GM23338 (cell line): ENCODE data around the gene SRGAP3. TPM values are rescaled to one million over a fixed set of nuclear protein-coding genes. Genes with fewer than 3 reads are reported as not detected.
A peak's percentile ranks its signal among the peaks of the same experiment; 100 is the strongest.

Source experiments
- ATAC-seq: fragments of 200-7000 bp; cut with Tn5 transposase; 3 replicates; pipeline ENCODE4 v1.9.1; 2020
- DNase-seq: peaks from one replicate; pipeline ENCODE4 v3.0.0-alpha.2; 2015; ENCODE audit warnings: low spot score
- H2AFZ ChIP-seq: fragments of 200-600 bp; sonication (generic); 2 replicates; pipeline ENCODE4 v1.8.0; 2016; ENCODE audit warnings: antibody characterized with exemption, mild to moderate bottlenecking, moderate library complexity
- H3F3A ChIP-seq: fragments of 200-600 bp; sonication (generic); replicated peaks from 2 replicates; pipeline ENCODE4 v1.8.0; 2017; ENCODE audit warnings: antibody characterized with exemption, mixed run types, low read depth
- H3K27ac ChIP-seq: fragments of 200-600 bp; sonication (generic); 2 replicates; pipeline ENCODE4 v1.6.1; 2016; ENCODE audit warnings: low read depth
- H3K27me3 ChIP-seq: fragments of 200-600 bp; sonication (generic); 2 replicates; pipeline ENCODE4 v1.8.0; 2016; ENCODE audit warnings: mild to moderate bottlenecking, mixed run types, moderate library complexity; ENCODE audit not compliant: insufficient read depth
- H3K36me3 ChIP-seq: fragments of 200-600 bp; sonication (generic); 2 replicates; pipeline ENCODE4 v1.8.0; 2016; ENCODE audit warnings: mild to moderate bottlenecking; ENCODE audit not compliant: insufficient read depth
- H3K4me1 ChIP-seq: fragments of 200-600 bp; sonication (generic); 2 replicates; pipeline ENCODE4 v1.8.0; 2016; ENCODE audit warnings: mild to moderate bottlenecking, moderate library complexity; ENCODE audit not compliant: insufficient read depth
- H3K4me2 ChIP-seq: fragments of 200-600 bp; sonication (generic); 2 replicates; pipeline ENCODE4 v1.7.1; 2017; ENCODE audit warnings: mixed run types
- H3K4me3 ChIP-seq: fragments of 200-600 bp; sonication (generic); 2 replicates; pipeline ENCODE4 v1.6.1; 2016; ENCODE audit warnings: mixed run types
- H3K79me2 ChIP-seq: fragments of 200-600 bp; sonication (generic); replicated peaks from 2 replicates; pipeline ENCODE4 v1.8.0; 2017; ENCODE audit warnings: mild to moderate bottlenecking; ENCODE audit not compliant: insufficient read depth
- H3K9me2 ChIP-seq: fragments of 200-600 bp; sonication (generic); 2 replicates; pipeline ENCODE4 v1.8.0; 2017; ENCODE audit not compliant: insufficient read depth
- H4K20me1 ChIP-seq: fragments of 200-600 bp; sonication (generic); replicated peaks from 2 replicates; pipeline ENCODE4 v1.8.0; 2017; ENCODE audit warnings: mild to moderate bottlenecking; ENCODE audit not compliant: insufficient read depth
- H3K27ac Mint-ChIP-seq: 2 replicates; pipeline ENCODE4 v1.8.0; 2020; ENCODE audit warnings: inconsistent platforms, mild to moderate bottlenecking, moderate library complexity, mixed read lengths
- H3K27me3 Mint-ChIP-seq: 3 replicates; pipeline ENCODE4 v1.8.0; 2022; ENCODE audit warnings: low read depth, mild to moderate bottlenecking, moderate library complexity, mixed read lengths, inconsistent platforms; ENCODE audit not compliant: insufficient read depth, poor library complexity
- H3K36me3 Mint-ChIP-seq: 3 replicates; pipeline ENCODE4 v1.8.0; 2021; ENCODE audit warnings: low read depth, mild to moderate bottlenecking, inconsistent platforms, moderate library complexity, mixed read lengths
- H3K4me1 Mint-ChIP-seq: 3 replicates; pipeline ENCODE4 v1.8.0; 2020; ENCODE audit warnings: mild to moderate bottlenecking, inconsistent platforms, mixed read lengths
- H3K4me3 Mint-ChIP-seq: 3 replicates; pipeline ENCODE4 v1.8.0; 2021; ENCODE audit warnings: moderate library complexity, mild to moderate bottlenecking, inconsistent platforms, mixed read lengths
- H3K9me3 Mint-ChIP-seq: 3 replicates; pipeline ENCODE4 v1.8.0; 2020; ENCODE audit warnings: moderate library complexity, mild to moderate bottlenecking, inconsistent platforms, mixed read lengths
- CREB1 ChIP-seq: fragments of 250-450 bp; sonication (Bioruptor Pico); IDR thresholded peaks from 2 replicates; pipeline ENCODE4 v1.5.0; 2020; ENCODE audit warnings: low read depth, mild to moderate bottlenecking, moderate library complexity
- NANOG ChIP-seq: IDR thresholded peaks from 2 replicates; pipeline ENCODE4 v1.6.1; 2016; ENCODE audit warnings: antibody characterized with exemption, borderline replicate concordance
- POLR2AphosphoS5 ChIP-seq: IDR thresholded peaks from 2 replicates; pipeline ENCODE4 v1.6.1; 2016; ENCODE audit warnings: antibody characterized with exemption, low read depth
- ZNF114 ChIP-seq: fragments of 250-450 bp; sonication (Bioruptor Pico); IDR thresholded peaks from 2 replicates; pipeline ENCODE4 v1.5.0; 2020; ENCODE audit warnings: mild to moderate bottlenecking, moderate library complexity
- polyA plus RNA-seq: library from polyadenylated mRNA; unstranded; fragments of >200 nt; fragmentation: Nextera tagmentation; extraction: Ambion mirVana; gene quantifications from 2 replicates; pipeline ENCODE4 v1.2.1, GENCODE V29; 2016
- total RNA-seq: library from RNA; depleted of rRNA; stranded (reverse); fragments of >200 nt; shearing (Covaris generic); gene quantifications from 2 replicates; pipeline ENCODE4 v1.2.3, GENCODE V29; 2014
- TF ChIP-seq, protein P1 (sequence below): IDR thresholded peaks from one replicate; pipeline ENCODE4 v1.6.1; 2018; ENCODE audit warnings: antibody characterized with exemption; ENCODE audit not compliant: unreplicated experiment
- TF ChIP-seq, protein P2 (sequence below): IDR thresholded peaks from 2 replicates; pipeline ENCODE4 v1.6.1; 2016; ENCODE audit warnings: antibody characterized with exemption

SRGAP3 gene
- total and polyA plus RNA-seq, 2 experiments from 2014 or later = 6.4 to 9.4 TPM

DNA sequence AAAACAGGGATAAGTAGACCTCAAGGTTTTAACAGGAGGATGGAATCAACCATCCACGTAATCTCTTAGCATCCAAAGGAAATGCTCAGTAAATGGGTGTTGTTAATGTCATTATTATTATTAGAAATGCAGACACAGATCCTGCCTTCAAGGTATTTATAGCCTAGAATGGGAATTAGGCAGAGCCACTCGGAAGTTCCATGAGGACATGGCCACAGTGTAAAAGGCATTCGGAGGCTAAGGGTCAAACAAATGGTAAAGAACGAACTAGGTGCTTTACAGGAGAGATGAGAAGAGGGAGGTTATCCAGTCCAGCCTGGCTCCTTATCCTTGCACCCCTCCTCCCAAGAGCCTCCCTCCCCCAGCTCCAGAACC is 65.0 kb downstream of the SRGAP3 start:
- no peaks in the 10 kb centered on the region for H3K9me2 ChIP-seq
- no peaks in the 10 kb centered on the region; the same call in 1 of the 2 replicates for H3K36me3 ChIP-seq
- H3K27me3 Mint-ChIP-seq = peaks cover 3% of the 10 kb centered on the region
- peaks cover 36% of the 10 kb centered on the region for H3K4me1 Mint-ChIP-seq
- no peaks in the 10 kb centered on the region for H3K79me2 ChIP-seq
- H3K36me3 Mint-ChIP-seq = no peaks in the 10 kb centered on the region; the same call in 2 of the 3 replicates
- H3K4me2 ChIP-seq = peak overlapping the region; percentile 11
- no peaks in the 10 kb centered on the region for H3K27me3 ChIP-seq
- H4K20me1 ChIP-seq = no peaks in the 10 kb centered on the region
- ATAC-seq (no peak), DNase-seq (no peak)
- peak overlapping the region; percentile 58; the same call in 1 of the 2 replicates for H3K27ac ChIP-seq
- H3K4me3 Mint-ChIP-seq = no peak overlapping the region
- H3F3A ChIP-seq = no peaks in the 10 kb centered on the region
- H3K4me1 ChIP-seq = peaks cover 20% of the 10 kb centered on the region
- no peaks in the 10 kb centered on the region for H3K9me3 Mint-ChIP-seq
- H3K4me3 ChIP-seq = no peak overlapping the region
- no peak overlapping the region for H3K27ac Mint-ChIP-seq
- 0 out of 2 replicates have a peak overlapping the region, but pooled peaks have one; percentile 0 for H2AFZ ChIP-seq
- TF ChIP-seq, protein P1, sequence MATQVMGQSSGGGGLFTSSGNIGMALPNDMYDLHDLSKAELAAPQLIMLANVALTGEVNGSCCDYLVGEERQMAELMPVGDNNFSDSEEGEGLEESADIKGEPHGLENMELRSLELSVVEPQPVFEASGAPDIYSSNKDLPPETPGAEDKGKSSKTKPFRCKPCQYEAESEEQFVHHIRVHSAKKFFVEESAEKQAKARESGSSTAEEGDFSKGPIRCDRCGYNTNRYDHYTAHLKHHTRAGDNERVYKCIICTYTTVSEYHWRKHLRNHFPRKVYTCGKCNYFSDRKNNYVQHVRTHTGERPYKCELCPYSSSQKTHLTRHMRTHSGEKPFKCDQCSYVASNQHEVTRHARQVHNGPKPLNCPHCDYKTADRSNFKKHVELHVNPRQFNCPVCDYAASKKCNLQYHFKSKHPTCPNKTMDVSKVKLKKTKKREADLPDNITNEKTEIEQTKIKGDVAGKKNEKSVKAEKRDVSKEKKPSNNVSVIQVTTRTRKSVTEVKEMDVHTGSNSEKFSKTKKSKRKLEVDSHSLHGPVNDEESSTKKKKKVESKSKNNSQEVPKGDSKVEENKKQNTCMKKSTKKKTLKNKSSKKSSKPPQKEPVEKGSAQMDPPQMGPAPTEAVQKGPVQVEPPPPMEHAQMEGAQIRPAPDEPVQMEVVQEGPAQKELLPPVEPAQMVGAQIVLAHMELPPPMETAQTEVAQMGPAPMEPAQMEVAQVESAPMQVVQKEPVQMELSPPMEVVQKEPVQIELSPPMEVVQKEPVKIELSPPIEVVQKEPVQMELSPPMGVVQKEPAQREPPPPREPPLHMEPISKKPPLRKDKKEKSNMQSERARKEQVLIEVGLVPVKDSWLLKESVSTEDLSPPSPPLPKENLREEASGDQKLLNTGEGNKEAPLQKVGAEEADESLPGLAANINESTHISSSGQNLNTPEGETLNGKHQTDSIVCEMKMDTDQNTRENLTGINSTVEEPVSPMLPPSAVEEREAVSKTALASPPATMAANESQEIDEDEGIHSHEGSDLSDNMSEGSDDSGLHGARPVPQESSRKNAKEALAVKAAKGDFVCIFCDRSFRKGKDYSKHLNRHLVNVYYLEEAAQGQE = no peak
- TF ChIP-seq NANOG (no peak), POLR2AphosphoS5 (no peak), CREB1 (CRISPR knock-in tag) (no peak), ZNF114 (CRISPR knock-in tag) (no peak)

DNA sequence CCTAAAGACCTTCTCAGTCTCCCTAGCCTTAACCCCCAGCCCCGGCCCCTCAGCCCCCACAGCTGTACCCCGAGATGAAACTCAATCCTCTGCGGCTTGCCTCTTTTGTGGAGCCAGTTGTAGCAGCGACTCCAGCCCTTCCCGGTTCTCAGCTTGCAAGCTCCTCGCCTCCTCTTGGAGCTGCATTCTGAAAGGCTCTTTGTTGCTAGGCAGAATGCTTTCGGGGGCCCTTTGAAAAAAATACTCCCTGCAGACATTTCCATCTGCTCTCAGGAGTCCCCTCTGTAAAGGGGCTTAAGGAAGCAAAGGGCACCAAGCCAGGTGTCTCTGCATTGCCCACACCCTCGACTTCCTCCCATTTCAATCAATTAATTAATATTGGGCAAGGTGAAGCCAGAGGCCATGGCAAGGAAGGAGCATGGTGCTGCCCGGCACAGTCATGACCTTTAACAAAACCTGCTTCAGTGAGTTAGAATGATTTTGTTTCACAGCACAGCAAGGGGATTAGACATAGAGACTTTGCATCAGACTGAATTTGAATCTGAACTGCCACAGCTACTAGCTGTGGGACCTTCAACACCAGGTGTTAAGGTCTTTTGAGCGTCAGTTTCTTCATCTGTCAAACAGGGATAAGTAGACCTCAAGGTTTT is 65.5 kb downstream of the SRGAP3 start:
- H3K79me2 ChIP-seq = no peaks in the 10 kb centered on the region
- H3K4me3 ChIP-seq = no peak overlapping the region
- no peaks in the 10 kb centered on the region for H3K9me2 ChIP-seq
- peak; percentile 97 for ATAC-seq
- no peaks in the 10 kb centered on the region; the same call in 1 of the 2 replicates for H3K36me3 ChIP-seq
- H2AFZ ChIP-seq = 0 out of 2 replicates have a peak overlapping the region, but pooled peaks have one; percentile 0
- peak overlapping the region; percentile 58; the same call in 1 of the 2 replicates for H3K27ac ChIP-seq
- Mint-ChIP-seq H3K4me3 (peak overlapping the region; percentile 48), H3K27me3 (peaks cover 3% of the 10 kb centered on the region), H3K9me3 (no peaks in the 10 kb centered on the region), H3K36me3 (no peaks in the 10 kb centered on the region; the same call in 2 of the 3 replicates), H3K27ac (peak overlapping the region; percentile 89), H3K4me1 (peaks cover 34% of the 10 kb centered on the region)
- H4K20me1 ChIP-seq = no peaks in the 10 kb centered on the region
- peak; percentile 89 for DNase-seq
- H3F3A ChIP-seq = no peaks in the 10 kb centered on the region
- peaks cover 20% of the 10 kb centered on the region for H3K4me1 ChIP-seq
- peak overlapping the region; percentile 41 for H3K4me2 ChIP-seq
- no peaks in the 10 kb centered on the region for H3K27me3 ChIP-seq
- TF ChIP-seq, protein P1 = no peak
- TF ChIP-seq, protein P2, sequence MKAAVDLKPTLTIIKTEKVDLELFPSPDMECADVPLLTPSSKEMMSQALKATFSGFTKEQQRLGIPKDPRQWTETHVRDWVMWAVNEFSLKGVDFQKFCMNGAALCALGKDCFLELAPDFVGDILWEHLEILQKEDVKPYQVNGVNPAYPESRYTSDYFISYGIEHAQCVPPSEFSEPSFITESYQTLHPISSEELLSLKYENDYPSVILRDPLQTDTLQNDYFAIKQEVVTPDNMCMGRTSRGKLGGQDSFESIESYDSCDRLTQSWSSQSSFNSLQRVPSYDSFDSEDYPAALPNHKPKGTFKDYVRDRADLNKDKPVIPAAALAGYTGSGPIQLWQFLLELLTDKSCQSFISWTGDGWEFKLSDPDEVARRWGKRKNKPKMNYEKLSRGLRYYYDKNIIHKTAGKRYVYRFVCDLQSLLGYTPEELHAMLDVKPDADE = no peak
